Measurements from ENCODE around the gene SF3B3.
A peak's percentile ranks its signal among the peaks of the same experiment; 100 is the strongest.

Gene SF3B3

DNA sequence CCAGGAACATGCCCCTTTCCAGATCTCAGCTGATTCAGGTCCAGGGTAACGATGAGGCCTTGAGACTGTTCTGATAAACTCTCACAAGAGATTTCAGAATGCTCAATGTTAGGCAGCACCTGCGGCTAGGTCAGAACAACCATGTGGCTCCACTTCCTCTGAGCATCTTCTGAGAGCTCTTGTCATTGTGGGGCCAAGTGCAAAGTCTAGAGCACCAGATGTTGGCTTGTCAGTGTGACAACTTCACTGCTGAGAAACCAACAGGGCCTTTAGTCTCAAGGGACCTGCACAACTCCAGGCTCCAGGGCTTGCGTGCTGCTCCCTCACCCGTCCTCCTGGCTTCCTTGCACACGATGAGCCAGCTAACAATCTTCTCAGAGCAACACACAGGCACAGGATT lies 40.2 kb upstream of the SF3B3 start:
- Histone ChIP-seq H2AFZ (ENCODE audit: low read length, unreplicated experiment) (no peak overlapping the region), H3K4me3 (ENCODE audit: low read depth, low read length) (no peak overlapping the region), H3K4me1 (ENCODE audit: control insufficient read depth, insufficient read depth, low read length, unreplicated experiment) (peaks cover 17% of the 10 kb centered on the region), H3K27me3 (ENCODE audit: insufficient read depth, low read length) (no peaks in the 10 kb centered on the region), H3K27ac (ENCODE audit: low read depth, low read length) (0 out of 2 replicates have a peak overlapping the region, but pooled peaks have one; percentile 61), H3K36me3 (ENCODE audit: insufficient read depth, low read length) (peaks cover 22% of the 10 kb centered on the region; the same call in 1 of the 2 replicates), H3K79me2 (ENCODE audit: control insufficient read depth, insufficient read depth, low read length, unreplicated experiment) (no peaks in the 10 kb centered on the region)

DNA sequence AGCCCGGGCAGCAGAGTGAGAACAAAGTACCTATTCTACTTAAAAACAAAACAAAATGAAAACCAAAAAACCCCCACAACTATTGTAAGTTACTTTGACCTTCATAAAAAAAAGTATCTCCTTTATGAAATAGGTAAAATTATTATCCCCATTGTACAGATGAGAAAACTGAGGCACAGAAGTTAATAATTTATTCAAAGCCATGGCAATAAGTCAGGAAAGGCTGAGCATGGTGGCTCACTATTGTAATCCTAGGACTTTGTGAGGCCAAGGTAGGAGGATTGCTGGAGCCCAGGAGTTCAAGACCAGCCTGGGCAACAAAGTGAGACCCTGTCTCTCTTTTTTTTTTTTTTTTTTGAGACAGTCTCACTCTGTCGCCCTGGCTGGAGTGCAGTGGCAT lies 38.7 kb upstream of the SF3B3 start:
- peaks cover 21% of the 10 kb centered on the region; the same call in 1 of the 2 replicates for H3K36me3 ChIP-seq (ENCODE audit: insufficient read depth, low read length)

DNA sequence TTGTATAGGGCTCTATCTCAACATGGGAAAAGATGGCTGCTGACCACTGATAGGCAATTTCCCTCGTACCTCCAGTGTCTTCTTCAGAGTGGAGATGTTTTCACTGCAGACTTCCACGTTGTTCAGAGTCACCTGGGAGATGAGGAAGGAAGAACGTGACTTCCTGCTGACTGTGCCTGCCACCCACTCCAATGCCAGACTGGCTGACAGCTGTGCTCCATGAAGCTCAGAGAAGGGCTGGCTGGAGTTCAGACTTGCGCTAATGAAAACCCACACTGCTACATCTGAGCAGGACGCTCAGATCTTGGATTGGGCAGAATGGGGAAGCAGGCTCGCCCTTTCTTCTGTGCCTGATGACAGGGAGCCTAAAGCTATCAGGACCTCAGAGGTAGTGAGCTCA lies 33.4 kb upstream of the SF3B3 start:
- no peak overlapping the region for H3K4me3 ChIP-seq (ENCODE audit: low read depth, low read length)
- H3K79me2 ChIP-seq (ENCODE audit: control insufficient read depth, insufficient read depth, low read length, unreplicated experiment), result no peaks in the 10 kb centered on the region
- peaks cover 11% of the 10 kb centered on the region for H3K4me1 ChIP-seq (ENCODE audit: control insufficient read depth, insufficient read depth, low read length, unreplicated experiment)
- H3K36me3 ChIP-seq (ENCODE audit: insufficient read depth, low read length), result peaks cover 5% of the 10 kb centered on the region; the same call in 1 of the 2 replicates
- no peak overlapping the region for H2AFZ ChIP-seq (ENCODE audit: low read length, unreplicated experiment)
- no peaks in the 10 kb centered on the region for H3K27me3 ChIP-seq (ENCODE audit: insufficient read depth, low read length)
- no peak overlapping the region for H3K27ac ChIP-seq (ENCODE audit: low read depth, low read length)

More for the DNA sequence above, 38.7 kb upstream of the SF3B3 start:
- no peak overlapping the region for H2AFZ ChIP-seq (ENCODE audit: low read length, unreplicated experiment)
- no peaks in the 10 kb centered on the region for H3K27me3 ChIP-seq (ENCODE audit: insufficient read depth, low read length)
- no peak overlapping the region for H3K27ac ChIP-seq (ENCODE audit: low read depth, low read length)
- no peaks in the 10 kb centered on the region for H3K79me2 ChIP-seq (ENCODE audit: control insufficient read depth, insufficient read depth, low read length, unreplicated experiment)
- H3K4me3 ChIP-seq (ENCODE audit: low read depth, low read length), result no peak overlapping the region
- peaks cover 18% of the 10 kb centered on the region for H3K4me1 ChIP-seq (ENCODE audit: control insufficient read depth, insufficient read depth, low read length, unreplicated experiment)

DNA sequence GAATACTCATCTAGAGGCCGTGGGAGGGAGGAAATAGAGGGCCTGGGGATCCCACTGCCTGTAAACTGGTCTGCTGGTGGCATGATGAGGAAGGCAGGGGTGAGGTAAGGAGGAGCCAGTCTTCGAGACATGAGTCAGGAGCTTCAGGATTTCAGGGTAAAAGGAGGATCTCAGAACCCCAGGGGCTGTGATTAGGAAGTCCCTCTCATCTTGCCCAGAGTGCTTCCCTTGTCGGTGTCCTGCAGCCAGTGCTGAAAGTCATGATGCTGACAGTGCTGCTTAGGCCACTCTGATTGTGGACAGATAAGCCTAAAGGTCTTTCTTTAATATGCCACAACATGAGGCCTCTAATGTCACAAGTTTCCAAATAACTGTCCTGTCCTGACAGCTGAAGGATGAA lies 29.8 kb upstream of the SF3B3 start:
- Histone ChIP-seq H3K27ac (ENCODE audit: low read depth, low read length) (no peak overlapping the region), H3K79me2 (ENCODE audit: control insufficient read depth, insufficient read depth, low read length, unreplicated experiment) (no peaks in the 10 kb centered on the region), H3K4me1 (ENCODE audit: control insufficient read depth, insufficient read depth, low read length, unreplicated experiment) (peaks cover 10% of the 10 kb centered on the region), H3K27me3 (ENCODE audit: insufficient read depth, low read length) (no peaks in the 10 kb centered on the region), H2AFZ (ENCODE audit: low read length, unreplicated experiment) (no peak overlapping the region), H3K36me3 (ENCODE audit: insufficient read depth, low read length) (peaks cover 18% of the 10 kb centered on the region), H3K4me3 (ENCODE audit: low read depth, low read length) (no peak overlapping the region)

DNA sequence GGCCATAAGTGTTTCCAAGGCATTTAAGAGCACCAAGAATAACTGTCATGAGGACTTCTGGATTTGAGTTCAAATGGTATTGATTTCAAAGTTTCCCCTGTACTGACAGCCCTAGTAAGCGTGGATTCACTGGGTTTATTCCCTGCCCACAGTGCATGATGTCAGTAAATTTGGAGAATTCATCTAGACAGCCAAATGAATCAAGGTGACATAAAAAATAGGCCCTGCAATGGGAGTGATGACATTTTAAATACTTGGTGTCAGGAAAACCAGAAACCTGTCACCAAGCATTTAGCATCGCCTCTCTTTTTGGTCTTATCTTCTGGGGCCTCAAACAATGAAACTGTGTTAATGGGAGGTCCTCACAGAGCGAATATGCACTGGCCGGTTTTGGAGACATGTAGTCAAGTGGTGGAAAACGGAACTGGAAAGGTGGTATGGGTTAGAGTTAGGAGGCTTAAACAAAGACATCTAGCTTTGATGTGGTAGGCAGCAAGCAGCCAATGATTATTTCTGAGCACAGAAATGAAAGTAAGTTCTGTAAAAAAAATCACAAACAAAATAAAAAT lies 29.3 kb upstream of the SF3B3 start:
- Histone ChIP-seq H3K36me3 (ENCODE audit: insufficient read depth, low read length) (peaks cover 18% of the 10 kb centered on the region), H3K4me1 (ENCODE audit: control insufficient read depth, insufficient read depth, low read length, unreplicated experiment) (peaks cover 7% of the 10 kb centered on the region), H2AFZ (ENCODE audit: low read length, unreplicated experiment) (no peak overlapping the region), H3K4me3 (ENCODE audit: low read depth, low read length) (no peak overlapping the region), H3K27ac (ENCODE audit: low read depth, low read length) (no peak overlapping the region), H3K79me2 (ENCODE audit: control insufficient read depth, insufficient read depth, low read length, unreplicated experiment) (no peaks in the 10 kb centered on the region), H3K27me3 (ENCODE audit: insufficient read depth, low read length) (no peaks in the 10 kb centered on the region)

DNA sequence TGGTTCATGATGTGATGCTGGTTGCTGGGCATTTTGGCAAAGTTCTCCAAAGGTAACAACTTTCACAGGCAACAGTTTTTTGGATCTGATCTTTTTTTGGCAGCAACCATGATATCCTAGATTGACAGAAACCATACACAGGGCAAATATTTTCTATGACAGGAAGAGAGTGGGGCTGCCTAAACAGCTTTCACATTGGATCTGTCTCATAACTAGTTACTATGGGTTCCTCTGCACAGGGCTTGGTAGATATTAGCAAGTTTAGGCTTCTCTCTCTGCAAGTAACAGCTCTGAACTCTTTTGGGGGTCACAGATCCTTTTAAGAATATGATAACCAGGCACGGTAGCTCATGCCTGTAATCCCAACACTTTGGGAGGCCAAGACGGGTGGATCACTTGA lies 28.8 kb upstream of the SF3B3 start:
- no peak overlapping the region for H3K27ac ChIP-seq (ENCODE audit: low read depth, low read length)
- no peaks in the 10 kb centered on the region for H3K79me2 ChIP-seq (ENCODE audit: control insufficient read depth, insufficient read depth, low read length, unreplicated experiment)
- peaks cover 7% of the 10 kb centered on the region for H3K4me1 ChIP-seq (ENCODE audit: control insufficient read depth, insufficient read depth, low read length, unreplicated experiment)
- H3K27me3 ChIP-seq (ENCODE audit: insufficient read depth, low read length), result no peaks in the 10 kb centered on the region
- H3K36me3 ChIP-seq (ENCODE audit: insufficient read depth, low read length), result peaks cover 18% of the 10 kb centered on the region
- no peak overlapping the region for H2AFZ ChIP-seq (ENCODE audit: low read length, unreplicated experiment)
- no peak overlapping the region for H3K4me3 ChIP-seq (ENCODE audit: low read depth, low read length)

DNA sequence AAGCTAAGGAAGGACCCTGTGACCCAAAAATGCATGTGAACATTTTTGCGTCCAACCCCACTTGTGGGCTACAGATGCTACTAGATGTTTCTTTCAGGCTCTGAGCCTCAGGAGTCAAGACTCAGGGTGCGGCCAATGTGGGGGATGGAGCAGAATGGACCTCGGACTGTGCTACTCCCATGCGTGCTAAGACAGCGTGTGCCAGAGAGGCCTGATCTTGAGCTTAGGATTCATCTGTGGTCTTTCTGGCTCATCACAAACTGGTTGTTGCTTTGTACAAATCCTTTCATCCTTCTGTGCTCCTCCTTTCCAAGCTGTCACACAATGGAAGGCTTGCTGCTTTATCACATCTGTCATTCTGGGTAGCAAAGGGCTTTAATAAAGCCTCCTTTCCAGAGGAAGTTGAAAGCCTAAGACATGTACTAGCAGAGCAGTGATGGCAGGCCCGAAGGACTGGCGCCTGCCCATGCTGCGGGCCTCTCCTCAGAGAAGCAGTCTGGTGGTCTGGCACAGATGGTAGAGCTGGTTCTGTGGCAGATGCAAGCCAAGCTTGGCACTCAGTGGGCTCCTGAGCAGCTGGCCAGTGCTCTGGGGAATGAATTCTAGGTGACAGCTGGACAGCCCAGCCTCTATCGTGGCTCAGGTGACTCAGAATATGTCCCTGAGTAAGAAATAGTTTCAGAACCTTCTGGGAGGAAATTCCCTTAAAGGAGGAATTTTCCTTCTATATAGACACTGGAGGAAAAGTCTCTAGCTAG lies 28.0 kb upstream of the SF3B3 start:
- Histone ChIP-seq H3K4me1 (ENCODE audit: control insufficient read depth, insufficient read depth, low read length, unreplicated experiment) (peaks cover 7% of the 10 kb centered on the region), H3K27ac (ENCODE audit: low read depth, low read length) (no peak overlapping the region), H2AFZ (ENCODE audit: low read length, unreplicated experiment) (no peak overlapping the region), H3K27me3 (ENCODE audit: insufficient read depth, low read length) (no peaks in the 10 kb centered on the region), H3K4me3 (ENCODE audit: low read depth, low read length) (no peak overlapping the region), H3K79me2 (ENCODE audit: control insufficient read depth, insufficient read depth, low read length, unreplicated experiment) (no peaks in the 10 kb centered on the region), H3K36me3 (ENCODE audit: insufficient read depth, low read length) (peaks cover 14% of the 10 kb centered on the region)

DNA sequence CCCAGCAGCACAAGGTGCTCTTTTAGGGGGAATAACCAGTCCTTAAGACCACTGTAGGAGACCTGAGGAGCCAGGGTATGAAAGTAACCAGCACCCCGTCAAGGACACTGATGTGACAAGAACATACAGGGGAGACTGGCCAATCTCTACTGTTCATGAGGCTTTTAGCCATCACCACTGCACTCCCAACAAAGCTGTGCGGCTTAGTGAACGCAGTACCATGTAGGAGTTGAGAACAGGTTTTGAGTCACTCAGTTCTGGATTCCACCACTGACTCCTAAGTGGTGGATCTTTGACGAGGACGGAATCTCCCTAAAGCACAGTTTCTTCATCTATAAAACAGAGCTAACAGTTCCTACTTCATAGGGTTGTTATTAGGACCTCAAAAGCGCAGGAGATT lies 27.1 kb upstream of the SF3B3 start:
- peaks cover 17% of the 10 kb centered on the region for H3K36me3 ChIP-seq (ENCODE audit: insufficient read depth, low read length)
- no peak overlapping the region for H2AFZ ChIP-seq (ENCODE audit: low read length, unreplicated experiment)
- H3K27me3 ChIP-seq (ENCODE audit: insufficient read depth, low read length), result no peaks in the 10 kb centered on the region
- H3K4me3 ChIP-seq (ENCODE audit: low read depth, low read length), result no peak overlapping the region
- H3K27ac ChIP-seq (ENCODE audit: low read depth, low read length), result no peak overlapping the region
- no peaks in the 10 kb centered on the region for H3K79me2 ChIP-seq (ENCODE audit: control insufficient read depth, insufficient read depth, low read length, unreplicated experiment)
- peaks cover 7% of the 10 kb centered on the region for H3K4me1 ChIP-seq (ENCODE audit: control insufficient read depth, insufficient read depth, low read length, unreplicated experiment)

DNA sequence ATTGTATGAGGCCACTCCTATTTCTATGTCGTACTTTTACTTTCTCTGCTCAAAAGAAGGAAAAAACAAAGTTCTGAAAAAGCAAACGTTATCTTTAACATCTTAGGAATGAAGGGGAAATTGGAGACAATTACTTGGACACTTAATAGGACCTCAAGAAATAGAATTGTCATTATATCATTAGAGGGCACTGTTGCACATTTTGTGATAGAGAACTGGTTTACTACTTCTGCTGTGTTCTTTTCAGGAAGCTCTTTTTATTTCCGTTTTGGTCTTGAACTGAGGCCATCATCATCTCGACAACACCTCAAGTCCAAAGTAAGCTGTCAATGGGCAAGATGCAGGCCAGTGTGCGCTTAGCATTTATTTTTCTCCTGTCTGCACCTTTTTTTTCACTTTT lies 14.9 kb upstream of the SF3B3 start:
- Histone ChIP-seq H3K27me3 (ENCODE audit: insufficient read depth, low read length) (no peaks in the 10 kb centered on the region), H3K27ac (ENCODE audit: low read depth, low read length) (no peak overlapping the region), H3K79me2 (ENCODE audit: control insufficient read depth, insufficient read depth, low read length, unreplicated experiment) (no peaks in the 10 kb centered on the region)

DNA sequence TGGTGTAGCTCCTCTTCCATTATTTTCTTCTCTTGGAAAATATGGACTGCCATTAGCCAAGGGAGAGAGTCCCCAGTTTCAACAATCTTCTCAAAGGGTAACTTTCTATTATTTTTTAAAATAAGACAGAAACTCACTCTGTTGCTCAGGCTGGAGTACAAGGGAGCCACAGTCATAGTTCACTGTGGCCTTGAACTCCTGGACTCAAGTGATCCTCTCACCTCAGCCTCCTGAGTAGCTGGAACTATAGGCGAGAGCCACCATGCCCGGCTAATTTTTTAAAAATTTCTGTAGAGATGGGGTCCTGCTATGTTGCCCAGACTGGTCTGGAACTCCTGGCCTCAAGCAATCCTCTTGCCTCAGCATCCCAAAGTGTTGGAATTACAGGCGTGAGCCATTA lies 13.4 kb upstream of the SF3B3 start:
- no peak overlapping the region for H2AFZ ChIP-seq (ENCODE audit: low read length, unreplicated experiment)
- H3K27me3 ChIP-seq (ENCODE audit: insufficient read depth, low read length), result no peaks in the 10 kb centered on the region
- peaks cover 13% of the 10 kb centered on the region for H3K4me1 ChIP-seq (ENCODE audit: control insufficient read depth, insufficient read depth, low read length, unreplicated experiment)
- H3K36me3 ChIP-seq (ENCODE audit: insufficient read depth, low read length), result peaks cover 25% of the 10 kb centered on the region
- no peaks in the 10 kb centered on the region for H3K79me2 ChIP-seq (ENCODE audit: control insufficient read depth, insufficient read depth, low read length, unreplicated experiment)
- no peak overlapping the region for H3K4me3 ChIP-seq (ENCODE audit: low read depth, low read length)
- H3K27ac ChIP-seq (ENCODE audit: low read depth, low read length), result no peak overlapping the region

More for the DNA sequence above, 14.9 kb upstream of the SF3B3 start:
- no peak overlapping the region for H2AFZ ChIP-seq (ENCODE audit: low read length, unreplicated experiment)
- peaks cover 18% of the 10 kb centered on the region for H3K36me3 ChIP-seq (ENCODE audit: insufficient read depth, low read length)
- no peak overlapping the region for H3K4me3 ChIP-seq (ENCODE audit: low read depth, low read length)
- peaks cover 13% of the 10 kb centered on the region for H3K4me1 ChIP-seq (ENCODE audit: control insufficient read depth, insufficient read depth, low read length, unreplicated experiment)

DNA sequence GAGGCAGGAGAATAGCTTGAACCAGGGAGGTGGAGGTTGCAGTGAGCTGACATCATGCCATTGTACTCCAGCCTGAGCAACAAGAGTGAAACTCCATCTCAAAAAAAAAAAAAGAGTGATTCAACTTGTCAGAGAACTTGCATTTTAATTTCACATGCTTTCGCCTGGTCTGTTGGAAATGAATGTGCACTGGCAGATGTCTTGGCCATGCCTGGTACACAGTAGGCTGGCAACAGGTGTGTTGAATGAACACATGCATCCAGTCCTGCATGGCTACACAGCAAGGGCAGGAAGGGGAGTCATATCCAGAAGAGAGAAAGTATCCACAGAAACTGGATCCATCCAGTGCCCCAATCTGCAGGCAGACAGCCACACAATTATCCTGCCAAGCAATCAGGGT lies 11.8 kb upstream of the SF3B3 start:
- no peak overlapping the region for H2AFZ ChIP-seq (ENCODE audit: low read length, unreplicated experiment)
- H3K4me3 ChIP-seq (ENCODE audit: low read depth, low read length), result no peak overlapping the region
- H3K27me3 ChIP-seq (ENCODE audit: insufficient read depth, low read length), result no peaks in the 10 kb centered on the region
- H3K27ac ChIP-seq (ENCODE audit: low read depth, low read length), result no peak overlapping the region
- H3K36me3 ChIP-seq (ENCODE audit: insufficient read depth, low read length), result peaks cover 25% of the 10 kb centered on the region
- no peaks in the 10 kb centered on the region for H3K79me2 ChIP-seq (ENCODE audit: control insufficient read depth, insufficient read depth, low read length, unreplicated experiment)
- peaks cover 13% of the 10 kb centered on the region for H3K4me1 ChIP-seq (ENCODE audit: control insufficient read depth, insufficient read depth, low read length, unreplicated experiment)

Measured in ACC112 (cell line).